ENCODE data around the gene CIDEB. TPM values are rescaled to one million over a fixed set of nuclear protein-coding genes. Genes with fewer than 3 reads are reported as not detected.

Gene CIDEB
- total and polyA plus RNA-seq, 10 of the 15 experiments (the other 5 are each of a cell fraction or from before 2014, with no cell fraction given) = 0.34 to 6.3 (median 3.2) TPM

DNA sequence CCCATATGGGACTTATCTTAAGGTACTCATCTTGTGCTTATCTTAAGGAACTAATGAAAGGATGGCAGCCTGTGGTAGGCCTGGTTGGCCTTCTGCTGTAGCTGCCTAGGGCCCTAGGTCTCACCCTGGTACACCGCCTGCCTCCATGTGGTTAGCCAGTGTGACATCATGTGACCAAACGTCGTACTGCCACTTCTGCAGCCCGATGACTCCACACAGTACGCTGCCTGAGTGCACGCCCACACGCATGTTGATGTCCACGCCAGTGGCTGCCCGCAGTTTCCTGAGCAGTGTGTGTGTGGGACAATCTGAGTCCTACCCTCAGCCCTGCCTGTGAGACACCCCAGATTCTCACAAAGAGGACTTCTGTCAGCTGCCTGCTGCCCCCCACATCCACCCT is 22.0 kb upstream of the CIDEB start:
- Histone ChIP-seq H3K9ac (ENCODE audit: control insufficient read depth, insufficient read depth, low read length) (no peak overlapping the region), H3K4me3 (no peak overlapping the region), H3K36me3 (ENCODE audit: control insufficient read depth in 2 of 2, insufficient read depth in 2 of 2, low read length in 1 of 2) (no peaks in the 10 kb centered on the region), H4K20me1 (ENCODE audit: control insufficient read depth, insufficient read depth) (no peaks in the 10 kb centered on the region), H3K27me3 (replicated peaks in 1 of 2; ENCODE audit: control insufficient read depth in 2 of 2, insufficient read depth in 2 of 2, low read length in 1 of 2) (peaks cover 2 to 11% of the 10 kb centered on the region in 2 experiments; a peak in 3 of 4 replicates), H3K9me3 (replicated peaks; ENCODE audit: control insufficient read depth, insufficient read depth, low read length) (no peaks in the 10 kb centered on the region), H3K4me1 (ENCODE audit: control insufficient read depth, insufficient read depth, low read length) (peaks cover 18% of the 10 kb centered on the region), H2AFZ (ENCODE audit: control insufficient read depth, low read depth, low read length) (no peak overlapping the region), H3K79me2 (ENCODE audit: control insufficient read depth, insufficient read depth, low read length) (no peaks in the 10 kb centered on the region), H3K27ac (ENCODE audit: control insufficient read depth, insufficient read depth) (no peak overlapping the region), H3K4me2 (ENCODE audit: control insufficient read depth, insufficient read depth) (no peak overlapping the region)
- SMC1A ChIA-PET (ENCODE audit: uncharacterized antibody, unreplicated experiment) = interaction anchor here (0.9 to 2.1 kb wide), 2 partner anchors 102 to 108 kb away, joined by 4 to 11 read pairs; no protein-coding TSS in a partner anchor
- ATAC-seq (no peak), DNase-seq (ENCODE audit: low read depth, low spot score) (no peak), FAIRE-seq (no peak)
- in situ Hi-C loops (cut with MboI) (loop anchor here (5.0 kb wide), 1 partner anchor 103 kb away; no protein-coding TSS in a partner anchor), intact Hi-C loops (cut with micrococcal nuclease; ENCODE audit: unreplicated experiment) (loop anchor here (5.0 kb wide), 1 partner anchor 38 kb away; the partner anchor contains the start of gene NFATC4)
- RAD21 ChIA-PET (ENCODE audit: unreplicated experiment) = interaction anchor here (0.8 to 3.9 kb wide), 2 partner anchors 87 to 102 kb away, joined by 5 to 26 read pairs; no protein-coding TSS in a partner anchor
- CTCF ChIA-PET = interaction anchor here (0.8 to 16.6 kb wide), 8 partner anchors 10 to 110 kb away, joined by 3 to 452 read pairs (median 13); partner anchors contain the start of genes CBLN3, CIDEB, KHNYN and LTB4R2
- WGBS (ENCODE audit: insufficient coverage, insufficient replicate concordance, low lambda C conversion rate, missing lambda C conversion rate) = 33% methylated on average over 9 of the region's 9 CpGs
- POLR2A ChIA-PET = no interaction called here
- TF ChIP-seq MEF2A (IDR thresholded peaks at IDR 0.05; ENCODE audit: insufficient read depth, low read depth, low read length) = no peak
- TF ChIP-seq, protein P1, sequence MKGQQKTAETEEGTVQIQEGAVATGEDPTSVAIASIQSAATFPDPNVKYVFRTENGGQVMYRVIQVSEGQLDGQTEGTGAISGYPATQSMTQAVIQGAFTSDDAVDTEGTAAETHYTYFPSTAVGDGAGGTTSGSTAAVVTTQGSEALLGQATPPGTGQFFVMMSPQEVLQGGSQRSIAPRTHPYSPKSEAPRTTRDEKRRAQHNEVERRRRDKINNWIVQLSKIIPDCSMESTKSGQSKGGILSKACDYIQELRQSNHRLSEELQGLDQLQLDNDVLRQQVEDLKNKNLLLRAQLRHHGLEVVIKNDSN (IDR thresholded peaks at IDR 0.05; ENCODE audit: borderline replicate concordance, extremely low read length, insufficient read depth, low read depth, low read length) = peak; percentile 14
- no TSS peak for BruUV-seq (replicated peaks)

DNA sequence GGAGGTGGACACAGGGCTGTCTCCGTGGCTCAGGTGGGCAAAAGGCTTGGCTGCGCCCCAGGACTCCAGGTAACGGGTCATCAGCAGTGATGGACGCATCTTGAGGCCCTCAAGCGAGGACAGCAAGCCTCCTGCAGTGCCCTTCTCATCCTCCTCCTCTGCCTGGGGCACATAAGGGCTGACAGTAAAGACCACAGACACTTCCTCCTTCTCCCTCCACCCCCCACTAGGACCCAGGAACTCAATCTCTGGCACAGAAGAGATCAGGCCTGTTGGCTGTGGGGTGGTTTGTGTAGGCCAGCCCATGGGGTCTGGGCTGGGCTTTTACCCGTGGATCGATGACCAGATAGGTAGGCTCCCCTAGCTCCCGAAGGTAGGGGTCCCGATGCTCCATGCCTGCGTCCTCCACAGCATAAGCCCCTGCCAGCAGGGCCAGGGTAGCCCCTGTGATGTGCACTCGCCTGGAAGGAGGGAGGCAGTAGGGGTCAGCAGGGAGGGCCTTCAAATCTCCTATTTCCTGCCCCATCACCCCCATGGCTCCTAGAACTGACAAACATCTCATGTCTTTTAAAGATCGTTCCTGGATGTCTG is 21.4 kb upstream of the CIDEB start:
- H3K9ac ChIP-seq (ENCODE audit: control insufficient read depth, insufficient read depth, low read length) = no peak overlapping the region
- RAD21 ChIA-PET (ENCODE audit: unreplicated experiment) = interaction anchor here (3.9 kb wide), 1 partner anchor 102 kb away, joined by 26 read pairs; no protein-coding TSS in a partner anchor
- no peak overlapping the region for H2AFZ ChIP-seq (ENCODE audit: control insufficient read depth, low read depth, low read length)
- in situ Hi-C loops (cut with MboI) = no loop called here
- FAIRE-seq = no peak
- no TSS peak for BruUV-seq (replicated peaks)
- no peak for DNase-seq (ENCODE audit: low read depth, low spot score)
- CTCF ChIA-PET = interaction anchor here (0.8 to 16.6 kb wide), 6 partner anchors 10 to 110 kb away, joined by 3 to 452 read pairs (median 13); partner anchors contain the start of genes CBLN3, KHNYN, RIPK3 and SDR39U1
- peaks cover 2 to 6% of the 10 kb centered on the region in 2 experiments; a peak in 3 of 4 replicates for H3K27me3 ChIP-seq (replicated peaks in 1 of 2; ENCODE audit: control insufficient read depth in 2 of 2, insufficient read depth in 2 of 2, low read length in 1 of 2)
- POLR2A ChIA-PET = no interaction called here
- no peak overlapping the region for H3K27ac ChIP-seq (ENCODE audit: control insufficient read depth, insufficient read depth)
- no peak overlapping the region for H3K4me3 ChIP-seq
- intact Hi-C loops (cut with micrococcal nuclease; ENCODE audit: unreplicated experiment) = no loop called here
- H4K20me1 ChIP-seq (ENCODE audit: control insufficient read depth, insufficient read depth) = no peaks in the 10 kb centered on the region
- no peak for ATAC-seq
- WGBS (ENCODE audit: insufficient coverage, insufficient replicate concordance, low lambda C conversion rate, missing lambda C conversion rate) = 55% methylated on average over 12 of the region's 12 CpGs
- peaks cover 15% of the 10 kb centered on the region for H3K4me1 ChIP-seq (ENCODE audit: control insufficient read depth, insufficient read depth, low read length)
- no peaks in the 10 kb centered on the region for H3K9me3 ChIP-seq (replicated peaks; ENCODE audit: control insufficient read depth, insufficient read depth, low read length)
- SMC1A ChIA-PET (ENCODE audit: uncharacterized antibody, unreplicated experiment) = interaction anchor here (0.9 to 2.1 kb wide), 2 partner anchors 102 to 108 kb away, joined by 4 to 11 read pairs; no protein-coding TSS in a partner anchor
- no peak overlapping the region for H3K4me2 ChIP-seq (ENCODE audit: control insufficient read depth, insufficient read depth)
- no peaks in the 10 kb centered on the region for H3K36me3 ChIP-seq (ENCODE audit: control insufficient read depth in 2 of 2, insufficient read depth in 2 of 2, low read length in 1 of 2)
- no peaks in the 10 kb centered on the region for H3K79me2 ChIP-seq (ENCODE audit: control insufficient read depth, insufficient read depth, low read length)
- TF ChIP-seq TAF1 (IDR thresholded peaks at IDR 0.05; ENCODE audit: borderline replicate concordance, low read depth, low read length) (no peak), TBL1XR1 (IDR thresholded peaks at IDR 0.05; ENCODE audit: low read depth, low read length) (no peak), CBX3 (IDR thresholded peaks at IDR 0.05; ENCODE audit: borderline replicate concordance, low read depth) (no peak), CBFB (IDR thresholded peaks at IDR 0.05; ENCODE audit: low read depth) (no peak), ESRRA (IDR thresholded peaks at IDR 0.05; ENCODE audit: low read length) (no peak), NFIC (IDR thresholded peaks at IDR 0.05; ENCODE audit: low read depth, low read length) (no peak), MXI1 (IDR thresholded peaks at IDR 0.05; ENCODE audit: low read depth, low read length) (no peak), ZZZ3 (IDR thresholded peaks at IDR 0.05; ENCODE audit: control insufficient read depth, insufficient read length, low read depth) (no peak)
- TF ChIP-seq, protein P2, sequence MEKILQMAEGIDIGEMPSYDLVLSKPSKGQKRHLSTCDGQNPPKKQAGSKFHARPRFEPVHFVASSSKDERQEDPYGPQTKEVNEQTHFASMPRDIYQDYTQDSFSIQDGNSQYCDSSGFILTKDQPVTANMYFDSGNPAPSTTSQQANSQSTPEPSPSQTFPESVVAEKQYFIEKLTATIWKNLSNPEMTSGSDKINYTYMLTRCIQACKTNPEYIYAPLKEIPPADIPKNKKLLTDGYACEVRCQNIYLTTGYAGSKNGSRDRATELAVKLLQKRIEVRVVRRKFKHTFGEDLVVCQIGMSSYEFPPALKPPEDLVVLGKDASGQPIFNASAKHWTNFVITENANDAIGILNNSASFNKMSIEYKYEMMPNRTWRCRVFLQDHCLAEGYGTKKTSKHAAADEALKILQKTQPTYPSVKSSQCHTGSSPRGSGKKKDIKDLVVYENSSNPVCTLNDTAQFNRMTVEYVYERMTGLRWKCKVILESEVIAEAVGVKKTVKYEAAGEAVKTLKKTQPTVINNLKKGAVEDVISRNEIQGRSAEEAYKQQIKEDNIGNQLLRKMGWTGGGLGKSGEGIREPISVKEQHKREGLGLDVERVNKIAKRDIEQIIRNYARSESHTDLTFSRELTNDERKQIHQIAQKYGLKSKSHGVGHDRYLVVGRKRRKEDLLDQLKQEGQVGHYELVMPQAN (conservative IDR thresholded peaks at IDR 0.05) = no peak
- TF ChIP-seq, protein P3, sequence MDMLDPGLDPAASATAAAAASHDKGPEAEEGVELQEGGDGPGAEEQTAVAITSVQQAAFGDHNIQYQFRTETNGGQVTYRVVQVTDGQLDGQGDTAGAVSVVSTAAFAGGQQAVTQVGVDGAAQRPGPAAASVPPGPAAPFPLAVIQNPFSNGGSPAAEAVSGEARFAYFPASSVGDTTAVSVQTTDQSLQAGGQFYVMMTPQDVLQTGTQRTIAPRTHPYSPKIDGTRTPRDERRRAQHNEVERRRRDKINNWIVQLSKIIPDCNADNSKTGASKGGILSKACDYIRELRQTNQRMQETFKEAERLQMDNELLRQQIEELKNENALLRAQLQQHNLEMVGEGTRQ (IDR thresholded peaks at IDR 0.05; ENCODE audit: borderline replicate concordance, low read depth, low read length) = no peak
